NB4 (cell line): Measurements from ENCODE around the gene CNGA2.

Experiments used
- DNase-seq: peaks from one replicate; pipeline ENCODE4 v3.0.0; 2010; ENCODE audit warnings: low read depth
- H3K4me3 ChIP-seq: one replicate; pipeline ENCODE4 v1.5.1; 2011; ENCODE audit warnings: mild to moderate bottlenecking, low read depth, low read length, moderate library complexity
- MYC ChIP-seq: IDR thresholded peaks from 2 replicates; pipeline ENCODE4 v1.6.1; 2011; ENCODE audit warnings: low read depth, low read length
- POLR2A ChIP-seq: IDR thresholded peaks from 2 replicates; pipeline ENCODE4 v1.6.1; 2011; ENCODE audit warnings: mild to moderate bottlenecking; ENCODE audit not compliant: insufficient read length; ENCODE audit errors: extremely low read depth
- TF ChIP-seq, protein P1 (sequence below): IDR thresholded peaks from one replicate; pipeline ENCODE4 v1.5.1; 2012; ENCODE audit warnings: low read depth, low read length
- TF ChIP-seq, protein P2 (sequence below): IDR thresholded peaks from 2 replicates; pipeline ENCODE4 v1.6.1; 2011; ENCODE audit warnings: low read depth, low read length

Gene CNGA2

DNA sequence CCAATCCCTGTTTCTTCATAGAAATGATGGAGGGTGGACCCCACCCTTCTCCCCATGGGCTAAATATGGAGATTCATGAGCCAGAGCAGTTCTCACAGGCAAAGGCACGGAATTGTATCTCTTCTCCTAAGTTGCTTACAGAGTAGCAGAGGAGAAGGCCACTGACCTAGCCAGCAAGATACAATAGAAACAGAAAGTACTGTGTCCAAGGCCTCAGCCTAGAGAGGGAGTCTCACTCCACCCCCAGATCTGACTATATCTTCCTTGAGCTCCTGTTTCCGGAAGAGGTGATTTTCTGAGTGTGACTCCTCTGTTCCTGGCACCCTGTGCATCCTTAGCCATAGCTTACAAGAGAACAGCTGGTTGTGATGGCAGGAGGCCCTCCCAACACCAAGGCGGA, 18.8 kb upstream of the CNGA2 start, which contains the start of gene FATE1:
TSS of gene FATE1 (plus strand) at position 284 of the 400 bp plus-strand sequence. CDS start at position 369, 85 bp downstream.
- DNase-seq: no peak
- no peak within 1 kb of the TSS for H3K4me3 ChIP-seq
- TF ChIP-seq, protein P1, sequence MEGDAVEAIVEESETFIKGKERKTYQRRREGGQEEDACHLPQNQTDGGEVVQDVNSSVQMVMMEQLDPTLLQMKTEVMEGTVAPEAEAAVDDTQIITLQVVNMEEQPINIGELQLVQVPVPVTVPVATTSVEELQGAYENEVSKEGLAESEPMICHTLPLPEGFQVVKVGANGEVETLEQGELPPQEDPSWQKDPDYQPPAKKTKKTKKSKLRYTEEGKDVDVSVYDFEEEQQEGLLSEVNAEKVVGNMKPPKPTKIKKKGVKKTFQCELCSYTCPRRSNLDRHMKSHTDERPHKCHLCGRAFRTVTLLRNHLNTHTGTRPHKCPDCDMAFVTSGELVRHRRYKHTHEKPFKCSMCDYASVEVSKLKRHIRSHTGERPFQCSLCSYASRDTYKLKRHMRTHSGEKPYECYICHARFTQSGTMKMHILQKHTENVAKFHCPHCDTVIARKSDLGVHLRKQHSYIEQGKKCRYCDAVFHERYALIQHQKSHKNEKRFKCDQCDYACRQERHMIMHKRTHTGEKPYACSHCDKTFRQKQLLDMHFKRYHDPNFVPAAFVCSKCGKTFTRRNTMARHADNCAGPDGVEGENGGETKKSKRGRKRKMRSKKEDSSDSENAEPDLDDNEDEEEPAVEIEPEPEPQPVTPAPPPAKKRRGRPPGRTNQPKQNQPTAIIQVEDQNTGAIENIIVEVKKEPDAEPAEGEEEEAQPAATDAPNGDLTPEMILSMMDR: no peak
- TF ChIP-seq, protein P2, sequence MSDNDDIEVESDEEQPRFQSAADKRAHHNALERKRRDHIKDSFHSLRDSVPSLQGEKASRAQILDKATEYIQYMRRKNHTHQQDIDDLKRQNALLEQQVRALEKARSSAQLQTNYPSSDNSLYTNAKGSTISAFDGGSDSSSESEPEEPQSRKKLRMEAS: no peak
- no peak for TF ChIP-seq MYC
- no peak for TF ChIP-seq POLR2A

DNA sequence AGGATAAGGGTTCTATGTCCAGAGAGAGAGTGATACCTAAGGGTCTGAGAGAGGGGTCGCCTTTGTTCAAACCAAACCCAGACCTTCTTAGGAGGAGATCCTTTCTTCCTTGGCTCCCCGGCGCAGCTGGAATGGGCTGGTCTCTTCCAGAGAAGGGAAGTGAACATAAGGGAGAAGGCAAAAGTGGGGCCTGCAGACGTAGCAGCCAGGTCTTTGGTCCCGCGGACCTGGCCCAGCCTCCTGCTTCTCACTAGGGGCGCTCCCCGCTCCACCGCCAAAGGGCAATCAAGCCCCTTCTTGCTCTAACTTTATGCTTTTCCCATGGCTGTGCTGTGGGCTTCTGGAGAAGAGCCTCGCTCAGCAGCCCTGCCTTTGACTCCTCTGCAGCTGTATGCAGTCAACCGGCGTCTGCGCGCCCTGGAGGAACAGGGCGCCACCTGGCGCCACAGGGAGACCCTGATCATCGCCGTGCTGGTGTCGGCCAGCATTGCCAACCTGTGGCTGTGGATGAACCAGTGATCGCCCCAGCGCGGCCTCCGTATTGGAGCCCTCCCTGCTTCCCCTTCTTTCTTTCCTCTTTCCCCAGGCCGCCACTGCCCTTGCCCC, 12.2 kb upstream of the CNGA2 start:
- H3K4me3 ChIP-seq: no peak overlapping the region
- DNase-seq: peak; percentile 66
- TF ChIP-seq, protein P1: peak; percentile 33
- TF ChIP-seq MYC: no peak

DNA sequence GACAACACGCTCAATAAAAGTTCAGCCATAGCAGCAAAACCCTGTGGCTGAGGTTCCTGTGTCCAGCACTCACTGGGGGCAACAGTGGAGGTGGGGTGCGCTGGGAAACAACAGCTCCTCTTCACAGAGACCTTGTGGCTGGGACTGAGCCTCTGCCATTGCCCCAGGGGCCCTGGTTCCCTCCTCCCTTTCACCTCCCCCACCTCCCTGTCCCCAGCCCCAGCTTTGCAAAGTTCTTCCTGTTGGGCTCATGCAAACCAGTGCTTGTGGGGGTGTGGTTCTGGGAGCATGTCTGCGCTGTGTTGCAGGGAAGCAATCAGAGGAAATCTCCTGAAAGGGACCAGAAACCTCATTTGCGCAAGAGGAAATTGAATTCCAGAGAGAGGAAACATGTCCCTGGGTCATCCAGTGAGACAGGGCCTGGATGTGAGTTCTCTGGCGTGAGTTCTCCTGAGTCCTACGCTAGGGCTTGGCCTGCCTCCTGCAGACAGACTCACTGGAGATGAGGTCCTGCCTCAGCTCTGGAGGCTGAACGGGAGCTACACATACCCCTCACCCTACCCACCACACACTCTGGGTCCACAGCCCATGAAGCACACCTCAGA, 11.3 kb upstream of the CNGA2 start:
- no peak for TF ChIP-seq POLR2A
- TF ChIP-seq, protein P2: no peak
- TF ChIP-seq MYC: no peak
- TF ChIP-seq, protein P1: no peak
- H3K4me3 ChIP-seq: no peak overlapping the region
- DNase-seq: peak; percentile 77

DNA sequence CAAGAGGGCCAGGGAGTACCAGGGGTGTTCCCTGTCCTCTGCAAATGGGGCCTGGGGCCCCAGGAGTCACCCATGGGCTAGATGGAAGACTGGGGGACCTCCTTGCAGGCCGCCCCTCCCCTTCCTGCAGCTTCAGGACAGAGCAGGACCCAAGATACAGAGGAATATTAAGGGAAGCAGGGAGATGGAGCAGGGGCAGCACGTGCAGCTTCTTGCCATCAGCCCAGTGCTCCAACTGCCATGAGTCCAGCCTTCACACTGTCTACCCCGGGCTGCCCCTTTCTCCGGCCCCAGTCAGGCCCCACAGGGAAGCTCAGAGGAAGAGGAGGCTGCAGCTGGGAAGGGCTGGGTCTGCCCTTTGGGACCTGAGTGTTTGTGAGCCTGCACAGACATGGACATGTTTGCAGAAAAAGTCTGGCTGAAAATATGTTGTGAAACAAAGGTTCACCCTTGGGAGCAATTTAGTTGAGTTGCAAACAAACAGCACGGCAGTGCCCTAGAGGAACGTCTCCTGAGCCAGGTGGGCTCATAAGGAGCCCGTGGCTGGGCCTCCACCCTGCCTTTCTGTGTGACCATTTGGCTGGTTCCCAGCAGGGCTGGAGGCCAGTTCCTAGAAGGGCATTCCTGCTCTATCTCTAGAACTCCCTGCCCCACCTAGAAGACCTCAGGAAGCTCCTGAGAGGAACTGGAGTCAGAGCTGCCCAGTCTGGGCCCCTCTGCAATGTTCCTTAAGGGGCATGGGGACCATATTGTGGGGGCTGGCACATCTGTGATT, 9.8 kb upstream of the CNGA2 start:
- TF ChIP-seq MYC (no peak), POLR2A (no peak)
- TF ChIP-seq, protein P2: no peak
- TF ChIP-seq, protein P1: no peak
- H3K4me3 ChIP-seq: no peak overlapping the region
- DNase-seq: peak; percentile 35

DNA sequence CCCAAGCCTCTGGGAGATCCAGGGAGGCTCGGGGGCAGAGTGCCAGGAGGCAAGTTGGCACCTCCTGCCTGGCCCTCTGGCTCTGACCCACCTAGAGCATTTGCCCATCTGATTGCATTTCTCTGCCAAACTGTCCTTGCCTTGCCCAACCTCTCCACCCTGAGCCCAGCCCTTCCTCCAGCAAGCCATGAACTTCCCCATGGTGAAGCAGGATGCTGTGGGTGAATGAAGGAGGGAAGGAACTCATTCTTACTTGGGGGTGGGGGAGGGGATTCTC, 9.3 kb upstream of the CNGA2 start:
- peak; percentile 45 for DNase-seq
- H3K4me3 ChIP-seq: no peak overlapping the region
- TF ChIP-seq, protein P2: no peak
- TF ChIP-seq POLR2A (no peak), MYC (no peak)
- TF ChIP-seq, protein P1: no peak
